Panc1 (cell line): ENCODE results near the gene NDUFS6. TPM values are rescaled to one million over a fixed set of nuclear protein-coding genes. Genes with fewer than 3 reads are reported as not detected.

ENCODE experiments used
- ATAC-seq: fragments of 200-7000 bp; cut with Tn5 transposase; 2 replicates; pipeline ENCODE4 v1.9.1; 2020; ENCODE audit warnings: mild to moderate bottlenecking, moderate library complexity
- BruUV-seq: library from RNA; stranded (reverse); fragments of 400-500 nt; replicated peaks from 2 replicates; lab custom pipeline; 2021; lab: Mats Ljungman, UMichigan
- CTCF ChIA-PET: fragments of 300-600 bp; sonication (Branson Sonifier 250); formaldehyde crosslinking; loops from one replicate; lab custom pipeline; 2022; ENCODE audit warnings: antibody characterized with exemption; lab: Charles Lee
- POLR2A ChIA-PET: fragments of 300-600 bp; sonication (Branson Sonifier 250); formaldehyde crosslinking; loops from one replicate; lab custom pipeline; 2022; ENCODE audit warnings: antibody characterized with exemption; lab: Charles Lee
- DNase-seq: peaks from one replicate; pipeline ENCODE4 v3.0.0-alpha.2; 2010; ENCODE audit warnings: low read depth, low spot score
- H3K27ac ChIP-seq: 2 replicates; pipeline ENCODE4 v1.5.1; 2011; ENCODE audit warnings: mild to moderate bottlenecking, low read length, inconsistent platforms
- H3K27me3 ChIP-seq: fragments of 200-500 bp; sonication (Bioruptor generic); 2 replicates; pipeline ENCODE4 v1.6.0; 2014; ENCODE audit warnings: low read length, inconsistent platforms; ENCODE audit not compliant: control insufficient read depth, insufficient read depth
- H3K36me3 ChIP-seq: fragments of 200-500 bp; sonication (Bioruptor generic); 2 replicates; pipeline ENCODE4 v1.5.1; 2014; ENCODE audit warnings: inconsistent platforms, mild to moderate bottlenecking, low read length, moderate library complexity; ENCODE audit not compliant: control insufficient read depth, insufficient read depth
- H3K4me1 ChIP-seq: 2 replicates; pipeline ENCODE4 v1.5.1; 2011; ENCODE audit warnings: inconsistent platforms, mild to moderate bottlenecking, low read length, moderate library complexity; ENCODE audit not compliant: control insufficient read depth, insufficient read depth
- H3K4me3 ChIP-seq, 2 experiments: 2 replicates each; pipeline ENCODE4 v1.5.1; 2011 to 2012; ENCODE audit warnings: low read depth in 2 of 2, low read length in 2 of 2, mild to moderate bottlenecking in 2 of 2, inconsistent platforms in 1 of 2, moderate library complexity in 1 of 2
- H3K9me3 ChIP-seq: fragments of 200-500 bp; sonication (Bioruptor generic); 2 replicates; pipeline ENCODE4 v1.5.1; 2014; ENCODE audit warnings: low read depth, mild to moderate bottlenecking, inconsistent platforms, low read length, moderate library complexity; ENCODE audit not compliant: control insufficient read depth, insufficient read depth
- CTCF ChIP-seq: fragments of 450-650 bp; IDR thresholded peaks from 2 replicates; pipeline ENCODE4 v1.5.1; 2017; ENCODE audit warnings: mild to moderate bottlenecking
- POLR2AphosphoS5 ChIP-seq: IDR thresholded peaks from 2 replicates; pipeline ENCODE4 v1.6.1; 2012; ENCODE audit warnings: mild to moderate bottlenecking, low read depth, low read length, moderate library complexity
- REST ChIP-seq, 2 experiments: IDR thresholded peaks; 2 replicates each; pipeline ENCODE4 v1.6.1; 2011 to 2012; ENCODE audit warnings: low read depth in 2 of 2, control low read depth in 1 of 2, low read length in 1 of 2, mild to moderate bottlenecking in 1 of 2, moderate library complexity in 1 of 2; ENCODE audit not compliant: insufficient read depth in 1 of 2
- SIN3A ChIP-seq: IDR thresholded peaks from 2 replicates; pipeline ENCODE4 v1.6.1; 2012; ENCODE audit warnings: low read depth, mild to moderate bottlenecking, low read length, moderate library complexity, borderline replicate concordance; ENCODE audit not compliant: insufficient read depth
- TCF7L2 ChIP-seq: IDR thresholded peaks from 2 replicates; pipeline ENCODE4 v1.6.1; 2011; ENCODE audit warnings: mild to moderate bottlenecking, low read depth, low read length, inconsistent platforms
- in situ Hi-C: cut with HindIII; loops from 2 replicates; pipeline ENCODE4 v1.10.0; 2016; ENCODE audit warnings: low sequenced_read_pairs, low pct_unique_long_range_greater_than_20kb
- intact Hi-C: fragments of 100-400 bp; cut with micrococcal nuclease; formaldehyde crosslinking; loops from one replicate; pipeline ENCODE4 v1.10.0; 2022; ENCODE audit not compliant: unreplicated experiment
- total RNA-seq: library from RNA; stranded (reverse); gene quantifications from one replicate; pipeline ENCODE4 v1.2.1, GENCODE V29; 2021; ENCODE audit not compliant: unreplicated experiment

Gene NDUFS6
- total RNA-seq, 1 experiment from 2014 or later = 70.6 TPM

GRCh38 chr5:1855596-1855995 lies 54.4 kb downstream of the NDUFS6 start:
- Histone ChIP-seq H3K4me1 (no peaks in the 10 kb centered on the region), H3K36me3 (no peaks in the 10 kb centered on the region), H3K27me3 (no peaks in the 10 kb centered on the region; the same call in 1 of the 2 replicates), H3K9me3 (no peaks in the 10 kb centered on the region), H3K27ac (no peak overlapping the region), H3K4me3 (no peak overlapping the region)
- CTCF ChIA-PET = no interaction called here
- TF ChIP-seq SIN3A (no peak), POLR2AphosphoS5 (no peak)
- POLR2A ChIA-PET = no interaction called here
- DNase-seq = no peak
- intact Hi-C loops = no loop called here
- no peak for ATAC-seq
- no TSS peak for BruUV-seq
- in situ Hi-C loops = no loop called here

GRCh38 chr5:1856596-1857255 lies 55.5 kb downstream of the NDUFS6 start:
- no TSS peak for BruUV-seq
- Histone ChIP-seq H3K9me3 (no peaks in the 10 kb centered on the region), H3K4me1 (no peaks in the 10 kb centered on the region), H3K36me3 (no peaks in the 10 kb centered on the region), H3K4me3 (no peak overlapping the region), H3K27me3 (no peaks in the 10 kb centered on the region; the same call in 1 of the 2 replicates), H3K27ac (no peak overlapping the region)
- ChIA-PET POLR2A (no interaction called here), CTCF (no interaction called here)
- intact Hi-C loops = no loop called here
- ATAC-seq (no peak), DNase-seq (no peak)
- TF ChIP-seq CTCF (no peak), SIN3A (no peak), POLR2AphosphoS5 (no peak), TCF7L2 (no peak), REST (IDR thresholded peaks at IDR 0.05; ENCODE audit: insufficient read depth in 1 of 2, low read depth in 2 of 2, low read length in 1 of 2) (no peak)
- in situ Hi-C loops = no loop called here

- no peaks in the 10 kb centered on the region for H3K36me3 ChIP-seq
- no peaks in the 10 kb centered on the region; the same call in 1 of the 2 replicates for H3K27me3 ChIP-seq
- in situ Hi-C loops = no loop called here
- BruUV-seq = no TSS peak
- intact Hi-C loops = no loop called here
- no peak overlapping the region for H3K4me3 ChIP-seq
- H3K9me3 ChIP-seq = no peaks in the 10 kb centered on the region
- TF ChIP-seq TCF7L2 (no peak), CTCF (no peak), SIN3A (no peak), REST (IDR thresholded peaks at IDR 0.05; ENCODE audit: insufficient read depth in 1 of 2, low read depth in 2 of 2, low read length in 1 of 2) (no peak), POLR2AphosphoS5 (no peak)
- ChIA-PET CTCF (no interaction called here), POLR2A (no interaction called here)
- no peak overlapping the region for H3K27ac ChIP-seq
- DNase-seq = no peak
- H3K4me1 ChIP-seq = no peaks in the 10 kb centered on the region
- no peak for ATAC-seq
These were observed 56.0 kb downstream of the NDUFS6 start for GRCh38 chr5:1857256-1857600.
